HG03064 (cell line): ENCODE measurements around the gene CDH3.

ENCODE experiments used
- ATAC-seq: cut with Tn5 transposase; IDR thresholded peaks from one replicate; pipeline ENCODE4 v1.9.1; 2021; ENCODE audit warnings: low read depth; ENCODE audit not compliant: unreplicated experiment

The CDH3 gene

DNA sequence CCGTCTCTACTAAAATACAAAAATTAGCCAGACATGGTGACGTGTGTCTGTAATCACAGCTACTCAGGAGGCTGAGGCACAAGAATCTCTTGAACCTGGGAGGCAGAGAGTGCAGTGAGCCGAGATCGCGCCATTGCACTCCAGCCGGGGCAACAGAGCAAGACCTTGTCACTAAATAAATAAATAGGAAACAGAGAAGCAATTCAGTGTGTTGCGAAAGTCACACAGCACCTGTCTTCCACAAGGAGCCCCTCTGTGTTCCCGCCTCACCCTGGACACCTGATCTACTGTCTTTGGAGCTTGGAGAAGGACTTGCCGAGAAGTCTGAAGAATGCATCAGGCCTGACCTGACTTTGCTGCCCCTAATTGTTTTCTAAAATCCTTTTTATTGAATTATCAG lies 88.5 kb downstream of the CDH3 start:
- ATAC-seq = no peak

DNA sequence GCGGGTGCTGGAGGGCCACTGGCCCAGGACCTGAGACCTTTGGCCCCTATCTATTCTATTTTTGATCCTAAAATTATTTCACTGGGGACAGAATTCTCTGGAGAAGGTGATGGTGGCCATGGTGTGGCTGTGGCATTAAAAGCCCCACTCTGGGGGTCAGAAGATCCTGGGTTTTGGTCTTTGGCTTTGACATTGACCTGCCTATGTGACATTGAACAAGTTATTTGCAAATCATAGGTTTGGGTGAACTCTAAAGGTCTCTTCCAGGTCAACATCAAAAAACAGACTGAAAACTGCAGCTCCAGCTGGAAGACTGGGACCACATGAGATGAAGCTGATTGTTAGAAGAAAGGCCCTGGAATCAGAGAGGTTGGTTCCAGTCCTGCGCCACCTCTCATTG lies 89.7 kb downstream of the CDH3 start:
- ATAC-seq = no peak

DNA sequence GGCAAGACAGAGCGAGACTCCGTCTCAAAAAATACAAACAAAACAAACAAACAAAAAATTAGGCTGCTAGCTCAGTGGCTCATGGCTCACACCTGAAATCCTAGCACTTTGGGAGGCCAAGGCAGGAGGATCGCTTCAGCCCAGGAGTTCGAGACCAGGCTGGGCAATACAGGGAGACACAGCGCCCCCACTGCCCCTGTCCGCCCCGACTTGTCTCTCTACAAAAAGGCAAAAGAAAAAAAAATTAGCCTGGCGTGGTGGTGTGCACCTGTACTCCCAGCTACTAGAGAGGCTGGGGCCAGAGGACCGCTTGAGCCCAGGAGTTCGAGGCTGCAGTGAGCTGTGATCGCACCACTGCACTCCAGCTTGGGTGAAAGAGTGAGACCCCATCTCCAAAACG lies 91.5 kb downstream of the CDH3 start:
- no peak for ATAC-seq

DNA sequence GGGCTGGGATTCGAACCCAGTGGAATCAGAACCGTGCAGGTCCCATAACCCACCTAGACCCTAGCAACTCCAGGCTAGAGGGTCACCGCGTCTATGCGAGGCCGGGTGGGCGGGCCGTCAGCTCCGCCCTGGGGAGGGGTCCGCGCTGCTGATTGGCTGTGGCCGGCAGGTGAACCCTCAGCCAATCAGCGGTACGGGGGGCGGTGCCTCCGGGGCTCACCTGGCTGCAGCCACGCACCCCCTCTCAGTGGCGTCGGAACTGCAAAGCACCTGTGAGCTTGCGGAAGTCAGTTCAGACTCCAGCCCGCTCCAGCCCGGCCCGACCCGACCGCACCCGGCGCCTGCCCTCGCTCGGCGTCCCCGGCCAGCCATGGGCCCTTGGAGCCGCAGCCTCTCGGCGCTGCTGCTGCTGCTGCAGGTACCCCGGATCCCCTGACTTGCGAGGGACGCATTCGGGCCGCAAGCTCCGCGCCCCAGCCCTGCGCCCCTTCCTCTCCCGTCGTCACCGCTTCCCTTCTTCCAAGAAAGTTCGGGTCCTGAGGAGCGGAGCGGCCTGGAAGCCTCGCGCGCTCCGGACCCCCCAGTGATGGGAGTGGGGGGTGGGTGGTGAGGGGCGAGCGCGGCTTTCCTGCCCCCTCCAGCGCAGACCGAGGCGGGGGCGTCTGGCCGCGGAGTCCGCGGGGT lies 92.1 kb downstream of the CDH3 start, which contains the start of gene CDH1:
TSS of gene CDH1 (plus strand) at position 247 of the 684 bp plus-strand sequence. CDS start at position 371, 124 bp downstream.
- no peak for ATAC-seq

DNA sequence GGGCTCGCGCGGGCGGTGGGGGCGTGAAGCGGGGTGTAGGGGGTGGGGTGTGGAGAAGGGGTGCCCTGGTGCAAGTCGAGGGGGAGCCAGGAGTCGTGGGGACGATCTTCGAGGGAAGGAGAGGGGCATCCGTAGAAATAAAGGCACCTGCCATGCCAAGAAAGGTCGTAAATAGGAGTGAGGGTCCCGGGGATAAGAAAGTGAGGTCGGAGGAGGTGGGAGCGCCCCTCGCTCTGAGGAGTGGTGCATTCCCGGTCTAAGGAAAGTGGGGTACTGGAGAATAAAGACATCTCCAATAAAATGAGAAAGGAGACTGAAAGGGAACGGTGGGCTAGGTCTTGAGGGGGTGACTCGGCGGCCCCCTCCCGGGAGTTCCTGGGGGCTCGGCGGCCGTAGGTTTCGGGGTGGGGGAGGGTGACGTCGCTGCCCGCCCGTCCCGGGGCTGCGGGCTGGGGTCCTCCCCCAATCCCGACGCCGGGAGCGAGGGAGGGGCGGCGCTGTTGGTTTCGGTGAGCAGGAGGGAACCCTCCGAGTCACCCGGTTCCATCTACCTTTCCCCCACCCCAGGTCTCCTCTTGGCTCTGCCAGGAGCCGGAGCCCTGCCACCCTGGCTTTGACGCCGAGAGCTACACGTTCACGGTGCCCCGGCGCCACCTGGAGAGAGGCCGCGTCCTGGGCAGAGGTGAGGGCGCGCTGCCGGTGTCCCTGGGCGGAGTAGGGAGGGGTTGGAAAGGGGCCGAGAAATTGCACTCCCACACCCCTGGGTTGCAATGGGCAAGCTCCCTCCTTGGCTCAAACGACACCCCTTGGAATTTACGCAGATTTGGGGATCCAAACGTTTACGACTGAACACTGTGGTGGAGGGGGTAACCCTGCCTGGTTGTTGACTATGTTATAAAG lies 92.9 kb downstream of the CDH3 start:
- no peak for ATAC-seq

DNA sequence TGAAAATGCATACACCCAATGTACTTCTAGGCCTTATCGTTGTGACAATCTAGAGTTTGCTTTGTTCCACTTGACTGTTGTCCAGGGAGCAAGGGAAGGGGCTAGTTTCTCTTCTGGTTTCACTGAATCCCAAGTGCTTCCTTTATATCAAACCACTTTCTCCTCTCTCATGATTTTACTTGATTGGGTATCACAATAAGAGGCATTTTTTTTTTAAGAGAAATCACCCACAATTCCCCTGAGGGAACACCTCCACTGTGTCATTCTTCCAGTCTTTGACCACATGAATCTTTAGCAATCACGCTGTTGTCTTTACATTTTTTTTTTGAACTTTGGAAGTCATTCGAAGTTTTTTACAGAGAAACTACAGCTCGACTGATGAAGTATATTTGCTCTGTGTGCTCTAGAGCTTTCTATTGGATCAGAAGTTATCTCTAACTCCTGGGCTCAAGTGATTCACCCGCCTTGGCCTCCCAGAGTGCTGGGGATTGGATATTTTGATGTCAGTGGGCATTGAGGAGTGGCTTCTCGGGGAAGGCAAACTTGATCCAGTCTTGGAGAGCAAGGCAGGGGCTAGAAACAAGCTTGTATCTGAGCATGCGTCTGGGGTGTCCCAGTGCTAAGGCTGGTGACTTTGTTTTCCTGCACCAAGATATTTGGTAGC lies 95.0 kb downstream of the CDH3 start:
- no peak for ATAC-seq

DNA sequence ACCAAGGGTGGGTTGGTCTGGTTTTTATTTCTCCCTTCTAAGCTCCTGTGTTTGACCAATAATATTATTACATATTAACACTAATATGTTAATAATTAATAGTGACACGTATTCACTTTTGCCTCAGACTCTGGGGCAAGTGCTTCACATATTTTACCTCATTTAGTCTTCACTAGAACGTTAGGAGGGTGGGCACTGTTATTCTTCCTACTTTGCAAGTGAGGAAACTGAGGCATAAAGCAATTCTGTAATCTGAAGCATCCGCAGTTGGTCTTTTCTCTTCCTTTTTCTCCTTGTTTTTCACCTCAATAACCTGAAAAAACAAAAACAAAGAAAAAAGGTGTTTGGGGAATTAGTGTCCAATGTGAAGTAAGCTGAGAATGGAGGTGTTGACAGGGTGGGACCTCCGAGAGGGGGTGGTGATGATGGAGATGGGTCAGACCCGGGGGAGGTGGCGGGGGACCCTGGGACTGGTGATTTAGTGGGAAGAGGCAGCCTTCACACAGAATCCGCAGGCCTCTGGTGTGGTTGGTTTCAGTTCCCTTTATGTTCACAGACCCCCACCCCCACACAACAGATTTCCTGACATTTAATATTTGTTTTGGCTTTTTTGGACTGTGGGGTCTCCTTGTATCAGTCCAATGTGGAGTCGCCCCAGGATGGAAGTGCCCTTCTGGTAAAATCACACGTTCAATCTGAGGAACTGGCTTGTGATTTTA lies 95.7 kb downstream of the CDH3 start:
- no peak for ATAC-seq

DNA sequence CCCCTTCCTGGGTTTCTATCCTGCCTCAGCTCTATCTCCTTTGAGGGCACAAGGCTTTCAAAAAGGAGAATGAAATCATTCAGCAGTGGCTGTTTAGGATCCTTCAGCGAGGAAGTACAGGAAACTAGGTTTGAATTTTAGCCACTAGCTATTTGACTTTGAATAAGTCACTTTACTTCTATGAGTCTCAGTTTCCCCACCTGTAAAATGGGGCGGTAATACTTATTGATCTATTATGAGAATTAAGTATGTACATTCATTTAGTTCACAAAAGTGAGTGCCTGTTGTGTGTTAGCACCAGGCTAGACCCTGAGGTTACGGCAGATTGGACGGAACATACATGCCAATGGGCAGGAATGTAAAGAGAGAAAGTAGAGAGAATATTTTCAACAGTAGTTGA lies 98.6 kb downstream of the CDH3 start:
- no peak for ATAC-seq

DNA sequence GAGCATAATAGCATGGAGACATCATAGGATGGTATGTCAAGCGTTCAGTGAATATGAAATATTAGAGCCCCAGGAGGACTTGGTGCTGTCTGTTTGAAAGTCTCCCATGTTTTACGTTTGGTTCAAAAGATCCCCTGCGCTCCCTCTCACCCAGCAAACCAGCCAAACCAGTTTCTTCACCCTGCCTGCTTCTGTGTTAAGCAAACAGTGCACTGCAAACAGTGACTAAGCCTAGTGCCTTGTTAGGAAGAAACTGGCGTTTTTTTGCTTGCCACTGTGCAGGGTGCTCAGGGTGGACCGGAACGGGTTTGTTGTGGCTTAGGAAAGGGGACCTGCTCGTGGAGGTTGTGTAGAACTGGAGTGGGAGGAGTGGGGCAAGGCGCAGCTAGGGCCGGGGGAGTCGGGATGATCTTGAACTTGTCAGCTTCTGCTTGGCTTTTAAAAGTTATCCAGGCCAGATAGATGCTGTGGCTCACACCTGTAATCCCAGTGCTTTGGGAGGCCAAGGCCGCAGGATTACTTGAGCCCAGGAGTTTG lies 99.7 kb downstream of the CDH3 start:
- no peak for ATAC-seq

DNA sequence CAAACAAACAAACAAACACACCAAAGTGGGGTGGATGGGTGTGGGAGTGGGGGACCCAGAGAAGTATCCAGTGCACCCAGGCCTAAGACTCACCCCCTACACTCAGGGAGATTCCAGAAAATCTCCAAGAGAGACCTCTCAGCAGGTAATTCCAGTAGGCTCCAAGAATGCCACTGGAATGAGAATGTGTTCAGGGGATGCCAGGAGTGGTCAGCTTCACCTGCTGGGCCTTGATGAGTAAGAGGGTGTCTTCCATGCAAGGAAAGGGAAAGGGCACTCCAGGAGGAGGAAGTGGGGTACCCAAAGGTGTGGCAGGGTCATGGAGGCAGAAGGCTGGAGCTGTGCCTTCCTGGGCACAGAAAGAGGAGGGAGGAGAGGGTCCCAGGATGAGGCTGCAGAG lies 101.8 kb downstream of the CDH3 start:
- ATAC-seq = no peak

DNA sequence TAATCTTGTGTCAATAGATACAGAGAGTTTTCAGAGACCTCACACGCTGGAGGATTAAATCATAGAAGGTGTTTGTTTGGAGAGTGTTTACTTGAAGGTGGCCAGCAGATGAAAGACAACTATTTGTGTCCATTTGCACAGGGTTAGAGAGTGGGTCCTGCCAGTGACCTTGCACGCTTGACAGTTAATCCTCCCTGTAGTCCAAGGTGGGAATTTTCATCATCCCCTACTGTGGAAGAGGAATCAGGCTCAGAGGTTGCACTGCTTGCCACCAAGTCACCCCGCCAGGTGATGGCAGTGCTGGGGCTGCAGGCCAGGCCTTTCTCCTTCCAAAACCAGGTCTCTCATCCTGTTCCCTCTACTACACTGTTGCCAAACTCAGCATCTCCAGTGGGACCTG lies 104.3 kb downstream of the CDH3 start:
- no peak for ATAC-seq
